Transverse colon (tissue), 3 donors: ENCODE measurements around the gene SLC15A2.
"Not testable (repeated sequence)": the region's sequence is repeated elsewhere in the genome, so short reads cannot be mapped to it uniquely, and the experiment has no call there.

ENCODE experiments used
- POLR2A ChIP-seq: fragments of 450-650 bp; IDR thresholded peaks from one replicate; pipeline ENCODE4 v1.6.1; 2016; ENCODE audit warnings: antibody characterized with exemption, mild to moderate bottlenecking, moderate library complexity
- TF ChIP-seq, protein P1 (sequence below), 5 experiments: fragments of 200-600 bp in 3 of 5; fragments of 450-650 bp in 2 of 5; sonication (generic) in 3 of 5; IDR thresholded peaks; 1 replicate in 2 of 5; 2 replicates in 3 of 5; pipeline ENCODE4 v1.5.1; 2016 to 2017; ENCODE audit warnings: antibody characterized with exemption in 5 of 5, inconsistent platforms in 3 of 5, mild to moderate bottlenecking in 2 of 5, moderate library complexity in 1 of 5

DNA sequence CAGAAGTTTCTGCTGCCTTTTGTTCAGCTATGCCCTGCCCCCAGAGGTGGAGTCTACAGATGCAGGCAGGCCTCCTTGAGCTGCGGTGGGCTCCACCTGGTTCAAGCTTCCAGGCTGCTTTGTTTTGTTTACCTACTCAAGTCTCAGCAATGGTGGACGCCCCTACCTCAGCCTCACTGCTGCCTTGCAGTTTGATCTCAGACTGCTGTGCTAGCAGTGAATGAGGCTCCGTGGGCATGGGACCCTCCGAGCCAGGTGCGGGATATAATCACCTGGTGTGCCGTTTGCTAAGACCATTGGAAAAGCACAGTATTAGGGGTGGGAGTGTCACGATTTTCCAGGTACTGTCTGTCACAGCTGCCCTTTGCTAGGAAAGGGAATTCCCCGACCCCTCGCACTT, 31.0 kb upstream of the SLC15A2 start:
- not testable (repeated sequence) for TF ChIP-seq POLR2A
- TF ChIP-seq, protein P1, sequence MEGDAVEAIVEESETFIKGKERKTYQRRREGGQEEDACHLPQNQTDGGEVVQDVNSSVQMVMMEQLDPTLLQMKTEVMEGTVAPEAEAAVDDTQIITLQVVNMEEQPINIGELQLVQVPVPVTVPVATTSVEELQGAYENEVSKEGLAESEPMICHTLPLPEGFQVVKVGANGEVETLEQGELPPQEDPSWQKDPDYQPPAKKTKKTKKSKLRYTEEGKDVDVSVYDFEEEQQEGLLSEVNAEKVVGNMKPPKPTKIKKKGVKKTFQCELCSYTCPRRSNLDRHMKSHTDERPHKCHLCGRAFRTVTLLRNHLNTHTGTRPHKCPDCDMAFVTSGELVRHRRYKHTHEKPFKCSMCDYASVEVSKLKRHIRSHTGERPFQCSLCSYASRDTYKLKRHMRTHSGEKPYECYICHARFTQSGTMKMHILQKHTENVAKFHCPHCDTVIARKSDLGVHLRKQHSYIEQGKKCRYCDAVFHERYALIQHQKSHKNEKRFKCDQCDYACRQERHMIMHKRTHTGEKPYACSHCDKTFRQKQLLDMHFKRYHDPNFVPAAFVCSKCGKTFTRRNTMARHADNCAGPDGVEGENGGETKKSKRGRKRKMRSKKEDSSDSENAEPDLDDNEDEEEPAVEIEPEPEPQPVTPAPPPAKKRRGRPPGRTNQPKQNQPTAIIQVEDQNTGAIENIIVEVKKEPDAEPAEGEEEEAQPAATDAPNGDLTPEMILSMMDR (IDR thresholded peaks at IDR 0.05) = not testable (repeated sequence)
